NCI-H146 treated with DMSO at 0.1 percent for 48 hours (cell line): ENCODE results near the gene USP22.
"Not testable (repeated sequence)": the region's sequence is repeated elsewhere in the genome, so short reads cannot be mapped to it uniquely, and the experiment has no call there.

Source experiments
- DNase-seq: peaks from one replicate; lab custom pipeline; 2025; ENCODE audit not compliant: unreplicated experiment; lab: John Stamatoyannopoulos, UW

USP22 gene

GRCh38 chr17:21042458-21043295 is at the start of gene USP22:
Gene USP22 (minus strand): TSS chr17:21043011. CDS start chr17:21042835, 176 bp downstream.
- no peak for DNase-seq

GRCh38 chr17:21090902-21091618 is 48.2 kb upstream of the USP22 start:
- no peak for DNase-seq

GRCh38 chr17:21089933-21090901 is 47.4 kb upstream of the USP22 start:
- no peak for DNase-seq

GRCh38 chr17:21089145-21089544 is 46.3 kb upstream of the USP22 start:
- no peak for DNase-seq

- no peak for DNase-seq
Observed at GRCh38 chr17:21085707-21086106, 42.9 kb upstream of the USP22 start.

- DNase-seq: not testable (repeated sequence)
Observed at GRCh38 chr17:21085280-21085679, 42.5 kb upstream of the USP22 start.

- DNase-seq: no peak
Observed at GRCh38 chr17:21082001-21082436, 39.2 kb upstream of the USP22 start.

- no peak for DNase-seq
Observed at GRCh38 chr17:21079196-21079595, 36.4 kb upstream of the USP22 start.

- no peak for DNase-seq
Observed at GRCh38 chr17:21078016-21078780, 35.4 kb upstream of the USP22 start.

GRCh38 chr17:21077281-21077680 is 34.5 kb upstream of the USP22 start:
- DNase-seq: no peak

GRCh38 chr17:21076242-21076641 is 33.4 kb upstream of the USP22 start:
- no peak for DNase-seq

- no peak for DNase-seq
Observed at GRCh38 chr17:21075739-21076085, 32.9 kb upstream of the USP22 start.

- DNase-seq: no peak
Observed at GRCh38 chr17:21072745-21073197, 30.0 kb upstream of the USP22 start.

- no peak for DNase-seq
Observed at GRCh38 chr17:21066394-21066793, 23.6 kb upstream of the USP22 start.

GRCh38 chr17:21061971-21062526 is 19.2 kb upstream of the USP22 start:
- DNase-seq: no peak

GRCh38 chr17:21061158-21061835 is 18.5 kb upstream of the USP22 start:
- DNase-seq: no peak

- DNase-seq: no peak
Observed at GRCh38 chr17:21059761-21060160, 16.9 kb upstream of the USP22 start.

GRCh38 chr17:21058098-21058893 is 15.5 kb upstream of the USP22 start:
- DNase-seq: no peak

- not testable (repeated sequence) for DNase-seq
Observed at GRCh38 chr17:21053056-21053455, 10.2 kb upstream of the USP22 start.
